ENCODE data around the gene TDRD1.

GRCh38 chr10:114138581-114138980 lies 40.6 kb upstream of the TDRD1 start:
- TF ChIP-seq POLR2AphosphoS5 (IDR thresholded peaks at IDR 0.05; ENCODE audit: low read depth, low read length) (no peak), FOXP2 (optimal IDR thresholded peaks at IDR 0.05; ENCODE audit: borderline replicate concordance, extremely low read depth, extremely low read length, insufficient read depth) (no peak), SIN3A (IDR thresholded peaks at IDR 0.05; ENCODE audit: borderline replicate concordance, insufficient read depth, low read length) (no peak)

Measured in PFSK-1 (cell line).